ENCODE data around the gene UVRAG.

UVRAG gene

DNA sequence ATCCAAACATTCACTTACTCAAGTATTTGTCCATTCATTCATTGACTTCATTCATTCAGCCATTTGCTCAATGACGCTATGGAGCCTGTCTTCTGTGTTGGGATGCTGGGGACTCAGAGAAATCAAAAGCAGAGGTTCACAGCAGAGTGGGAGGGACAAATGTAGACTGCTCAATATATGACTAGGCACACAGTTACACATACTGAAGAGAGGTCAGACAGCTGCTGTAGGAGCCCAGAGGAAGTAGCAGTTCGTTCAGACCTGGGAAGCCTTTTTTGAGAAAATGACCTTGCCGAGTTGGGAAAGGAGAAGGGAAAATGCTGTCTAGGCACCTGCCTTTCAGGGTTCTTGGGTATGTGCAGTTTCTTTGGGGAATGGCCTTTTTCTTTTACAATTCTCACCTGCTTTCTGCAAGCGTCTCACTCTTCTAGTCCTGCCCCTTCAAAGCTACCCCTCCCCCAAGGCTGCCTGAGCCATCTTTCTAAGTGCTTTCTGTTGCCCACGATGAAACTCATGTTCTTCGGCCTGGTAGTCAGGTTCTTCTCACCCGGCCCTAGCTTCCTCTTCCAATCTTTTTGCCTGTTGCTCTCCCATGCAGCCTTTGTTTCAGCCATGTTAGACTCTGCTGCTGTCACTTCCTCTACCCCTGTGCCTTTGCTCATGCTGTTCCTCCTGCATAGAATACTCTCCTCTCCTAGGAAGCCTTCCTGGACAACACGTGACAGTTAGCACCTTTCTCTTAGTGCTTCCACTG, 4.2 kb upstream of the UVRAG start:
- no peak for DNase-seq

DNA sequence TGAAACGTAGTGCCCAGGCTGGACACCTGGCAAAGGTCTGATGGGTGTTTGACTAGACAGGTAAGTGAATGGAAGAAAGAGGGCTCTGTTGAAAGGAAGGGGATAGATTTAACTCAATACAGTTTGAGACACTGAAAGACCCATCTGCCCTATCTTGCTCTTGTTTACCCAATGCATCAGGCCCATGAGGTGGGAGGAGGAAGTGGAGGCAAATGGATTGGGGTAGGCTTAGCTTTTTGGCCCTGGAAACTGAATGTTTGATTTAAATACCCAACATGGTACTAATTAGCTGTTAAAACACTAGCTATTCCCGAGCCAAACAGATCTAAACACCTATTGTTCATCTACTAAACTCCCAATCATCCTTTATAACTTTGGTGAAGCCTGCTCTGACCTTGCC, 3.5 kb upstream of the UVRAG start:
- no peak for DNase-seq

DNA sequence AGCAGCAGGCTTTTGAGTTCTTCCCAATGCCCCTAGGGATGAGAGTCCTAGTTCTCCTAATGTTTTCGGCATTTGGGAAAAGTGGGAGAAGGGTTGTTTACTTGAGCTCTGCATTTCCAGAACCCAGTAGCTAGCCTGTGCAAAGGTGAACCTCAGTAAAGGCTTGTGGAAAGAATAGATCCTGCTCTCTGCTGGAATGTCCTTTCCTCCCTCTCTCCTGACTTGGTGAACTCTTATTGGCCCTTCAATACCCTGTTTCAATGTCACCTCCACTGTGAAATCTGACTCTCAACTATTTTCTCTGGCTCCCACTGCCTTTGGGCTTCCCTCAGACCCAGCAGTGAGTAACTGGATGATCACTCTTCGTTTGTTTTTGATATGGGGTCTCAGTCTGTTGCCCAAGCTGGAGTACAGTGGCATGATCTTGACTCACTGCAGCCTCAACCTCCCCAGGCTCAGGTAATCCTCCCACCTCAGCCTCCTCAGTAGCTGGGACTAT, 2.4 kb upstream of the UVRAG start:
- DNase-seq: peak; percentile 26

DNA sequence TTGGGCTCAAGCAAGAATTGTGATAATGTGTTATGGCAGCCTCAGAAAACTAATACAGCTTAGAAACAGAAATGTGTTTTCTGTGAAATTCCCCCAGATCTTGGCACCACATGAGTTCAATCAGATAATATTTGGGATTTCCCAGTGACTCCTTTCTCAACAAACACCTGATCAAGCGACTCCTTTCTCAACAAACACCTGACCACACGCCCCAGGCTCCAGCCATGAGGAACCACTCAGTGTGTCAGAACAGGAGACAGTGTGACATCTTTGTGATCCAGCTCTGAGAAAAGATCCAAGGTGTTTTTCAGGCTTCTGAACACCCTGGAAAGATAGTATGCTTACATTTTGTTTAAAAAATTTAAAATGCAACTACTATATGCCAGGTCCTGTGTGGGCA, 1.9 kb upstream of the UVRAG start:
- no peak for DNase-seq

DNA sequence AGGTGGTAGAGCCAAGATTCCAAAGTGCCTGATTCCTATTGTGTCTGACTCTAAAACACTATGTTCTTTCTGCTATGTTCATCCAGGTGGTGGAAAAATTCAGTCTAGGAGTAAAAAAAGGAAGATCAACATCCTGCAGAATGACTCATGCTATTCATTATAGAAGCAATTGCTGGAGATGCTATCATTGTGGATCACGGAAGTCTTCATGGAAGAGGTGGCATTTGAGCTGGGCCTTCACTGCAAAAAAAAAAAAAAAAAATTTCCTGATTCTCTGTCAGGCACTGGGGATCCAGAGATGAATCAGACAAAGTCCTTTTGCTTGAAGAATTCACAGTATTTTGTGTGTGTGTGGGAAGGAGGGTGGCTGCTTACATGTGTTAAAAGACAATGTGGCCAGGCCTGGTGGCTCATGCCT, 1.4 kb upstream of the UVRAG start:
- DNase-seq: peak; percentile 38

DNA sequence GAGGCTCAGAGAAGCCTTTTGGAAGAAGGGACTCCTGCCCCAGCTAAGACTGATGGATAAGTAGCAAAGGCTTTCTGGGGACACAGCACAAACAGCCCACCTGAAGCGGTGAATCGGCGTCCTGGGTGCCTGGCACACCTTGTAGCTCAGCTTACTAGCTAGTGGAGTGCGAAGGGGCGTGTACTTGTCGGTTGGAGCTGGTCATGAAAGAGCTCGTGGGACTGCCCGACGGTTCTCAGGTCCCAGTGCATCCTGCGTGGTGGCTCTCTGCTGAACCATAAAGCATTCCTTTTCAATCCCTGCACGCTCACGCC, 690 bp upstream of the UVRAG start:
- DNase-seq: no peak

DNA sequence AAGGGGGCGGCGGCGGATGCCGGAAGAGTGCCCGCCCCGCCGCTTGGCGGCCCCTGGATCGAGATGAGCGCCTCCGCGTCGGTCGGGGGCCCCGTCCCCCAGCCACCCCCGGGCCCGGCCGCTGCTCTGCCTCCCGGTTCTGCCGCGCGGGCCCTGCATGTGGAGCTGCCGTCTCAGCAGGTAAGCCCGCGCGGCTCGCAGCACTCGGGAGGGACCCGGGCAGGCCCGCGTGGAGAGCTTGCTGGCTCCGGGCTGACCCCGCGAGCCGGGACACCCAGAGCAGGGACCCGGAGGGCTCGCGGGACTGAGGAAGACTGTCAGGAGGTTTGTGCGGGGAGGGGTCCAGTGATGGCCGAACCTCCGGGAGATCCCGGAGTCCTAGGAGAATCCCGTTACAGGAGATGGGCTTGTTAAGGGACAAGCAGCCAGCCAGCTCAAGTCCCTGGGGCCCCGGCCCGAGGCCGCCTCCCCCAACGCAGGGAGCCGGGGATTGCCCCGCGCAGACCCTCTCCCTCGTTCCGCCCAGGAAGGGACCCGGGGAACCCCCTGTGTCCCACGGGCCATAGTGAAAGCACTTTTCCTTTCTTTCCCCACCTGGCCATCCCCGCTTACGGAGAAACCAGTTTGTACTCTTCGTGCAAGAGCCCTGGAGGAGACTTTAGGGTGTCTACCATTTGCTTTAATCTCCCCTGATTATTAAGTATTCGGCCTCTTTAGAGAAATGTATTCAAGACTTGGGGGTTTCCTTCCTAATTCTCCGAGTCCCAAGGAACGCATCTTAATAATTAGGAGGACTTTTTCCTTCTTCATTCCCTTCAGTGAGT, 547 bp downstream of the UVRAG start:
- peak; percentile 32 for DNase-seq

DNA sequence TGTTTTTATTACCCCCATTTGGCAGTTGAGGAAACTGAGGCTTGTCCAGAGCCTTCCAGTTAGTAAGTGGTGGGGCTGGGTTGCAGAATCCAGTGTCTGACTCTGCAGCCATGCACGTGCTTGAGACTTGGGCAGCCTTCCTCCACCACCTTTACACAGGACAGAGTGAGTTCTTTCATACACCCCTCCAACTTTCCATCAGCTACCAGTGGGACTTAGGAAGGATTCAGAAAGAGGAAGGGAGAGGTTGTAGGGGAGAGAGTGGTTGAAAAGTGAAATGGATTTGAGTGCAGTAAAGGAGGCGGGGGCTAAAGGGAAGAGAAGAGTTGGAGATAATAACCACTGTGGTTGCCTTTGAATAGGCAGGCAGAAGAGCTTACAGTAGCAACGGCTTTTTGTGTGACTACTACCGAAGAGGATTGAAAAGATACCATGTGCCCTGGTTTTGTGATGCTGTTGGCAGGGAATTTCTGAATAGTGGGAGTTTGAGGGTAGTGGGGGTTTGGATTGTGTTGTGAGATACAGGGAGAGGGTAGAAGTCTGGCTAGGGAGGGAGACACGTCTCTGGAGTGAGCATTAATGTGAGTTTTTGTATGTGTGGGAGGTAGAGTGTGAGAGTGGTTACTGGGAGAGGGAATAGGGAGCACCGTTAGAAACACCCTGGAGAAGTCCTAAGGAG, 1.7 kb downstream of the UVRAG start:
- DNase-seq: no peak

DNA sequence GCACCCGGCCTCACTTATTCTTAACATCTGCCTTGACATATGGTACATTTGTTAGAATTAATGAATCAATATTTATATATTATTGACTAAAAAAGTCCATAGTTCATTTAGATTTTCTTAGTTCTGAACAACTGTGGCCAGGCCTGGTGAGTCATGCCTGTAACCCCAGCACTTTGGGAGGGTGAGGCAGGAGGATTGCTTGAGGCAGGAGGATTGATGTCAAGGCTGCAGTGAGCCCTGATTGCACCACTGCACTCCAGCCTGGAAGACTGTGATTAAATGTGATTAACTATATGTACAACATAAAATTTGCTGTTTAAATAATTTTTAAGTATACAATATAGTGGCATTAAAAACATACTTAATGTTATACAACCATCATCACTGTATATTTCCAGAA, 5.6 kb downstream of the UVRAG start:
- peak; percentile 57 for DNase-seq

DNA sequence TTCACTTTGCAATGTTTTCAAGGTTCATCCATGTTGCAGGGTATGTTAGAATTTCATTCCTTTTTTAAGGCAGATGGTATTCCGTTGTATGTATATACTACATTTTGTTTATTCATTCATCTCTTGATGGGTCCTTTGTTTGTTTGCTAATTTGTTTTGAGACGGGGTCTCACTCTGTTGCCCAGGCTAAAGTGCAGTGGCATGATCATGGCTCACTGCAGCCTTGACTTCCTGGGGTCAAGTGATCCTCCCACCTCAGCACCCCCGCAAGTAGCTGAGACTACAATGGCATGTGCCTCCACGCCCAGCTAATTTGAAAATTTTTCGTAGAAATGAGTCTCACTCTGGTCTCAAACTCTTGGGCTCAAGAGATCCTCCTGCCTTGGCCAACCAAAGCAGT, 6.2 kb downstream of the UVRAG start:
- DNase-seq: no peak

DNA sequence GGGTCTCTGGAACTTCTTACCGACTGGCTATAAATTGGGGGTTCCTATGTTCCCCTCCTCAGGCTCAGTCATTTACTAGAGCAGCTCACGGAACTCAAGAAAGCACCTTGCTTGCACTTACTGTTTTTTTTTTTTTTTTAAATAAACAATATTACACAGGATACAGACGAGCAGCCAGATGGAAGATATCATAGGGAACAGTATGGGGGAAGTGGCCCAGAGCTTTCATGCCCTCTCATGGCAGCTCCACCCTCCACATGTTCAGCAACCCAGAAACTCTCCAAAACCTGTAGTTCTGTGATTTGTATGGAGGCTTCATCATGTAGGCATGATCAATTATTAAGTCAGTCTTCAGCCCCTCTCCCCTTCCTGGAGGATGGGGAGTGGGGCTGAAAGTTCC, 7.5 kb downstream of the UVRAG start:
- DNase-seq: no peak

DNA sequence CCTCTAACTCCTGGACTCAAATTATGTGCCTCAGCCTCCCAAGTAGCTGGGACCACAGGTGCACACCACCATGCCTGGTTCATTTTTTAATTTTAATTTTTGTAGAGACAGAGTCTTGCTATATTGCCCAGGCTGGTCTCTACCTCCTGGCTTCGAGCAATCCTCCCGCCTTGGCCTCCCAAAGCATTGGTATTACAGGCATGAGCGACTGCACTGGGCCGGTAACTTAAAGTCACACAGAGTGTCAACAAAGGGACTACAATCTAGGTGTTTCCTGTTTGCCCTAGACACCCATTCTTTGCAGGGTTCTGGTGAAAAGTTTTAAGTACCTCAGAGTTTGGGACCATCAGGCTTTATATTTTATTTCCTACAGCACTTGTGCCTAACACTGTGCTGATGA, 8.4 kb downstream of the UVRAG start:
- no peak for DNase-seq

DNA sequence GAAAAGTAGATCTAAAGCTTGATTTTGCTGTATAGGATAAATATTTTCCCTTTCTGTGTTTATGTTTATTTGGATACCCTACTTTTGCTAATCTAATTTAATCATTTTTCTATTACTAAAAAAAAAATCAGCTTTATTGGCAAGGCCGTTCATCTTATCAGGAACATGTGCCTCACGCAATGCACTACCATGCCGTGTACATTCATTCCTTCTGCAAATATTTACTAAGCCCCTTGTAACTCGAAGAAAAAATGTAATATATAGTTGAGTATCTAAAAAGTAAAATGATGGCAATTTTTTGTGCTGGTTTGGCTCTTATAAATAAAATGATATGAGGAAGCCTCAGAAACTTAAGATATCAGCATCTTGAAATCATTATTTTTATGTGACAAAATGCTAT, 8.9 kb downstream of the UVRAG start:
- DNase-seq: no peak

DNA sequence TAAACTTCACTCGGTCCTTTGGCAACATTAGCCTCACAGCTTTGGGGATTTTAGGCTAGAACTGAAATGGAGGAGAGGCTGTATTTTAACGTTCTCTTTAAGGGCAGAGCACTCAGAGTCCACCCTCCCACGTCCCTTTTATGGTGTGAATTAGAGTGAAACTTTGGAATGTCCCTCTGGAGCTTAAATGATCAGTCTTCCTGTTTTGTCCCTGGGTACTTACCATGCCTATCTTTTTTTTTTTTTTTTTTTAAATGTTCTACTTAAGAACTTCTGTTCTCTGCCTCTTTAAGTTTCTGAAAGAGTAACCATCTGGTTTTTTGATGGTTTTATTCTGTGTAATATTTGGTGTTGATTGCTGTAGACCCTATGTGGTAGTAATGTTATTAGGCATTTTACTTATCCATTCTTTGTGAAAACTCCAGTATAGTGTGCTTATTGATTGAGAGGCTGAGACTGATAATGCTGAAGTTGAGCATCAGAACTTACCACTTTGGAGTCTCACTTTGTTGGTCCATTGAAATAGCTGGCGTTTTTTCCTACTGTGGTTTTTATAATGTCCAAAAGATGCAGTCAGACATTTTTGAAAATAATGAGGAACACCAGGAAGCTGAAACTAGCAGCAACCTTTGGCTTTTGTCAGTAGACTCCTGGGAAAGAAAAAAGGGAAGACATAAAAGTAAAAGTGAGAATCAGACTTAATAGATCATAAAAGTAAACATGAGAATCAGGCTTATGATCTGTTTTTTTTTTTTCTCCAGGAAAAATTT, 11.6 kb downstream of the UVRAG start:
- peak; percentile 27 for DNase-seq

DNA sequence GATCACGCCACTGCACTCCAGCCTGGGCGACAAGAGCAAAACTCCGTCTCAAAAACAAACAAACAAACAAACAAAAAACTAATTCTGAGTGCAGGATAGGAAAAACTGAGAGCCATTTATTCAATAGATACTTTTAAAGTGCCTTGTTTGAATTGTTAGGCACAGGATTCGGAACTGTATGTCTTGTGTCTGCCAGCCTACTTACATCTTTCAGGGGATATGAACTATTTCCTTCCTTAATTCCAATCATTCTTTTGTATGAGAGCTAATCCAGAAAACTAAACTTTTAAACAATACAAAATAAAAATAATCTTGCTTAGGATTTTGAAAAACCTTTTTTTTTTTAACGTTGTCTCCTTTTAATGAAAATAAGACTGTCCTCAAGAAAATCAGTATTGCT, 12.6 kb downstream of the UVRAG start:
- DNase-seq: no peak

DNA sequence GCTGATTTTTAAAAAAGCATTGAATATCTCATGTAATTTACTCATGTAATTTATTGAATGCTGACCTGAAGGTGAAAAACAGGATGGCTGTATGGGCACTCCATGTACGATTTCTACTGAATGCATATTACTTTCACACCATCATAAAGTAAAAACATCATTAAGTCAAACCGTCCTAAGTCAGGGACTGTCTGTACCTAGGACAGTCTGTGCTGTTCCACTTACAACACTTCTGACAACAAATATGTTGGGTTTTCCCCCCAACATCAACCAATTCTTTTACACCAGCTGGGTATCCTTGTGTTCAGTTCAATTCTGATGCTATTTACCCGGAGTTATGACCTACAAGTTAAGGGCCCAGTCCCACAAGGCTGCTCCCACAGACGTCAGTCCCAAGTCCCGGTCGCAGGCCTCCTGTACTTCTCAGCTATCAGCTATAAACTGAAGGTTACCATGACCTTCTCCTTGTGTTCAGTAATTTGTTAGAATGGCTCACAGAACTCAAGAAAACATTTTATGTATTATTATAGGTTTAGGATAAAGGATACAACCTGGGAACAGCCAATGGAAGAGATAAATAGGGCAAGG, 17.0 kb downstream of the UVRAG start:
- no peak for DNase-seq

DNA sequence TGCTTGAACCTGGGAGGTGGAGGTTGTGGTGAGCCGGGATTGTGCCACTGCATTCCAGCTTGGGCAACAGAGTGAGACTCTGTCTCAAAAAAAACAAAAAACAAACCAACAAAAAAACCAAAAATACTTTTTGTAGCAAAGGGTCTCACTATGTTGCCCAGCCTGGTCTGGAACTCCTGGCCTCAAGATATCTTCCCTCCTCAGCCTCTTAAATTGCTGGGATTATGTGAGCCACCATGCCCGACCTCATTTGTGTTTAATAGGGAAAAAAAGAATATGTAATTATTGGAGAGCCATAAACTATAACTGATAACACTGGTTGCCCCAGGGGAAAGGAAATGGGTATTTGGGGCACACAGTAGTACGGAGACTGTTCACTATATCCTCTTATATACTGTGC, 19.7 kb downstream of the UVRAG start:
- DNase-seq: no peak

DNA sequence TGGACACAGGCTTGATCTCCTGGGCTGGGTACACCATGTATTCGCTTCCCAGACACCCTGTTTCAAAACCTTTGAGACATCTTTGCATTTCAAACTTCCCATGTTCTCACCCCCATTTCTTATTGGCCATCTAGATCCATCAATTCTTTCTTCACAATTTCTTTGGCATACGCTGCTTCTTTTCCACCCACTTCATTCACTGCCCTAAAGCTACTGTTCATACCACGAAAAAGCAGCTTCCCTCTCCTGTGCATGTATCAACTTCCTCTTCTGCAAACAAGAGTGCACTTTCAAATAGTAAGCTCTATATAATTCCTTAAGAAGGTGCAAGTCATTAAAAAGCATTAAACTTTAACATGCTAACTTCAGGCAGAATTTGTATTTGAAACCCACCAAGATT, 21.4 kb downstream of the UVRAG start:
- DNase-seq: no peak

DNA sequence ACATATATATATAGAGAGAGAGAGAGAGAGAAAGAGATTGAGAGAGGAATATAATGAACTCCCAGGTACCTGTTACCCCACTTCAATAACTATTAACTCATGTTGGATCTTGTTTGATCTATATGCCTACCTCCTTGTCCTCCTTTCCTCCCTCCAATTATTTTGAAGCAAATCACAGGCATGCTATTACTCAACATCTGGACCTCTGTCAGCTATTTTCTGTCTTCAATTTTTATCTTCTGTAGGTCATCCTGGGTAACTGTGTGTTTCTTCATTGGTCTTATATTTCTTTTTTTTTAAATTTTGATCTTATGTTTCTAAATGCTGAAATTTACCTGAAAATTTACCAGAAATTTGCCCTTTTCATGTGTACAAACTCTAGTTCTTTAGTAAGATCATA, 24.8 kb downstream of the UVRAG start:
- DNase-seq: no peak

DNA sequence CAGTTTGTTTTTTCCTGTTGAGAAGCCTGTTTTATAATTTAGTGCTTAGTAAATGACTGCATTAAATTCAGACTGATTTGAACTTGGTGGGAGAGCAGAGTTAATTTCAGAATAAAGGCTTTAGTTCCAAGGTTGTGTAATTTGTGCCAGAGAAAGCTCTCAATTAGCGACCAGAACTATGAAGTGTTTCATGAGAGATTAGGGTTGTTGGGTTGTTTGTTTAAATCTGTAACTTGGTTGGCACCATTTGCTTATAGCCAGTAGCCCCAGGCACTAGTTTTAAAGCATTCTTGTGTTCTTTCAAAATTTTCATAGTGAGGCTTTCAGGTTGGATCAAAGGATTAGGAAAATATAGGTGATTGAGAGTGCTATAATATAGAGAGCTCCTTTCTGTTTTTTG, 25.5 kb downstream of the UVRAG start:
- no peak for DNase-seq

DNA sequence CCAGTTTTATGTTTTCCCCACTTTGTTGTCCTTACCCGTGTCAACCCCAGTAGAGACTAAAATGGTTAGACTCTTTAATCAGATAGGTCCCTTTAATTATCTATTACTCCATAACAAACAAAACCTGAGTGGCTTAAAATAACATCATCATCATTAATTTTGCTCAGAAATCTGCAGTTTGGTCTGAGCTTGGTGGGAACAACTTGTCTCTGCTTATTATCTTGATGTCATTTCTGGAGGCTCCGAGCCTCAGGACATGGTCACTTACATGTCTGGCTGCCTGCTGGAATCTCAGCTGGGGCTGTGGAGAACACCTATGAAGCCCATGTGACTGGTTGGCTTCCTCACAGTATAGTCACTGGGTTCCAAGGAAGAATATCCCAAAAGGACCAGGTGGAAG, 26.7 kb downstream of the UVRAG start:
- DNase-seq: no peak

DNA sequence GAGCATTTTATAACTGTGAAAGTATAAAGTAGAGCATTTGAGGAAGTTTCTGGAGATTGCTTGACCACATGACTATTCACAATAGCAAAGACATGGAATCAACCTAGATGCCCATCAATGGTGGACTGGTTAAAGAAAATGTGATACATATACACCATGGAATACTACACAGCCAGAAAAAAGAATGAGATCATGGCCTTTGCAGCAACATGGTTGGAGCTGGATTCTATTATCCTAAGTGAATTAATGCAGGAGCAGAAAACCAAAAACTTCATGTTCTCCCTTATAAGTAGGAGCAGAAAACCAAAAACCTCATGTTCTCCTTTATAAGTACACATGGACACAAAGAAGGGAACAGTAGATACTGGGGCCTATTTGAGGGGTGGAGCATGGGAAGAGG, 30.3 kb downstream of the UVRAG start:
- DNase-seq: no peak

DNA sequence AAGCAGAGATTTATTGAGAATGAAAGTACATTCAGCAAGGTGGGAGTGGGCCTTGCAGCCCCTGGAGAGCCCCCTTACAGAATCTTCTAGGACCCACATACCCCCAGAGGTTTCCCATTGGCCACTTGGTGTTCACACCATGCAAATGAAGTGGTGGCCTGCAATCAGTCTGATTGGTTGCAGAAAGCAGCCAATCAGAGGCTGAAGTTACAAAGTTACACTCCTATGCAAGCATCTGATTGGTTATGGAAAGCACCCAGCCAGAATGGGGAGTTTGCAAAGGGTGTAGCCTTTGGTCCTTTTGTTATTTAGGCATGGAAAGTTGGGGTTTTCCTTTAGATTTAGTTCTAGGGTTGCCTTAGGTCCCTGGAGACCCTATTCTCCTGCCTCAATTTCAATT, 34.9 kb downstream of the UVRAG start:
- DNase-seq: no peak

All from HCEC 1CT (cell line).